GM18508 (cell line): Measurements from ENCODE around the gene TRPC4.

Experiments
- ATAC-seq: cut with Tn5 transposase; IDR thresholded peaks from one replicate; pipeline ENCODE4 v1.9.1; 2021; ENCODE audit warnings: moderate number of reproducible peaks; ENCODE audit not compliant: insufficient read depth, unreplicated experiment

Gene TRPC4

GRCh38 chr13:37869756-37870488 is at the start of gene TRPC4:
Gene TRPC4 (minus strand): TSS chr13:37869772. CDS start chr13:37783333, 86,439 bp downstream.
- ATAC-seq, result no peak

- no peak for ATAC-seq
Measured at GRCh38 chr13:37918751-37919150, 49.2 kb upstream of the TRPC4 start.

GRCh38 chr13:37918116-37918714 is 48.6 kb upstream of the TRPC4 start:
- ATAC-seq, result no peak

- no peak for ATAC-seq
Measured at GRCh38 chr13:37914781-37915391, 45.3 kb upstream of the TRPC4 start.

GRCh38 chr13:37910790-37911189 is 41.2 kb upstream of the TRPC4 start:
- ATAC-seq, result no peak

GRCh38 chr13:37906880-37907279 is 37.3 kb upstream of the TRPC4 start:
- ATAC-seq, result no peak

GRCh38 chr13:37905736-37906135 is 36.2 kb upstream of the TRPC4 start:
- ATAC-seq, result no peak

GRCh38 chr13:37899753-37900152 is 30.2 kb upstream of the TRPC4 start:
- ATAC-seq, result no peak

GRCh38 chr13:37893321-37893720 is 23.7 kb upstream of the TRPC4 start:
- ATAC-seq, result no peak

GRCh38 chr13:37889820-37890219 is 20.2 kb upstream of the TRPC4 start:
- no peak for ATAC-seq

GRCh38 chr13:37889102-37889501 is 19.5 kb upstream of the TRPC4 start:
- no peak for ATAC-seq

GRCh38 chr13:37886879-37887278 is 17.3 kb upstream of the TRPC4 start:
- no peak for ATAC-seq

GRCh38 chr13:37884674-37885073 is 15.1 kb upstream of the TRPC4 start:
- no peak for ATAC-seq

GRCh38 chr13:37884026-37884425 is 14.5 kb upstream of the TRPC4 start:
- ATAC-seq, result no peak

GRCh38 chr13:37878921-37879320 is 9.3 kb upstream of the TRPC4 start:
- ATAC-seq, result no peak

- no peak for ATAC-seq
Measured at GRCh38 chr13:37878496-37878895, 8.9 kb upstream of the TRPC4 start.

- ATAC-seq, result no peak
Measured at GRCh38 chr13:37870895-37871550, 1.5 kb upstream of the TRPC4 start.

GRCh38 chr13:37870489-37870845 is 895 bp upstream of the TRPC4 start:
- ATAC-seq, result no peak

GRCh38 chr13:37869506-37869755 is 141 bp downstream of the TRPC4 start:
- no peak for ATAC-seq

- ATAC-seq, result no peak
Measured at GRCh38 chr13:37868691-37869505, 674 bp downstream of the TRPC4 start.

GRCh38 chr13:37863708-37864107 is 5.9 kb downstream of the TRPC4 start:
- no peak for ATAC-seq
